Transverse colon (tissue), 3 donors: ENCODE results near the gene CAGE1.

ENCODE experiments used
- CTCF ChIP-seq, 5 experiments: fragments of 200-600 bp in 3 of 5; fragments of 450-650 bp in 2 of 5; sonication (generic) in 3 of 5; IDR thresholded peaks; 1 replicate in 2 of 5; 2 replicates in 3 of 5; pipeline ENCODE4 v1.5.1; 2016 to 2017; ENCODE audit warnings: antibody characterized with exemption in 5 of 5, inconsistent platforms in 3 of 5, mild to moderate bottlenecking in 2 of 5, moderate library complexity in 1 of 5
- POLR2A ChIP-seq: fragments of 450-650 bp; IDR thresholded peaks from one replicate; pipeline ENCODE4 v1.6.1; 2016; ENCODE audit warnings: antibody characterized with exemption, mild to moderate bottlenecking, moderate library complexity

DNA sequence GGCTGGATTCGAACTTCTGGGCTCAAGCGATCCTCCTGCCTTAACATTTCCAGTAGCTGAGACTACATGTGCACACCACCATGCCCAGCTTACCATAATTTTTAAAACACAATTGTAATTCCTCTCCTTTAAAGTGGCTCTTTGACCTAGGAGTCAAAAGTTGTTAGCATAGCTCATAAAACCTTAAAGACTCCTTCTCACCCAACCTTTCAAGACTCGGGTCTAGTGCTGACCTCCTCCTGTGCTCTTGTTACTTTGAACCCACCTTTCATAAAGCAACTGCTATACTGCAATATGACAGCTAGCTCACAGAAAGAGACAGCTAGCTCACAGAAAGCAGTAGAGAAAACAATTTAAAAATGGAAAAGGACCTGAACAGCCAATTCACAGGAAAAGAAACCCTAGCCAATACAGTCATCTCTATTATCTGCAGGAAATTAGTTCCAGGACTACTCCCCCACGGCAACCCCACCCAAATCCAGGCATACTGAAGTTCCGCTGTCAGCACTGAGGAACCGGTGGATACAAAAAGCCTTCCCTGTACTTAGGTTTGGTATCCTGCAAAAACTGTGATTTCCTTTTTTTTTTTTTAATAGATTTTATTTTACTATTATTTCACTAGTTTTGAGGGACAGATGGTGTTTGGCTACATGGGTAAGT lies 96.8 kb downstream of the CAGE1 start:
- no peak for TF ChIP-seq CTCF (IDR thresholded peaks at IDR 0.05)
- no peak for TF ChIP-seq POLR2A
